ENCODE results near the gene FILIP1L. TPM values are rescaled to one million over a fixed set of nuclear protein-coding genes. Genes with fewer than 3 reads are reported as not detected.

The FILIP1L gene
- polyA plus RNA-seq, 1 donor (not counting 4 experiments of a cell fraction or from before 2014, with no cell fraction given) = 14.7 TPM

DNA sequence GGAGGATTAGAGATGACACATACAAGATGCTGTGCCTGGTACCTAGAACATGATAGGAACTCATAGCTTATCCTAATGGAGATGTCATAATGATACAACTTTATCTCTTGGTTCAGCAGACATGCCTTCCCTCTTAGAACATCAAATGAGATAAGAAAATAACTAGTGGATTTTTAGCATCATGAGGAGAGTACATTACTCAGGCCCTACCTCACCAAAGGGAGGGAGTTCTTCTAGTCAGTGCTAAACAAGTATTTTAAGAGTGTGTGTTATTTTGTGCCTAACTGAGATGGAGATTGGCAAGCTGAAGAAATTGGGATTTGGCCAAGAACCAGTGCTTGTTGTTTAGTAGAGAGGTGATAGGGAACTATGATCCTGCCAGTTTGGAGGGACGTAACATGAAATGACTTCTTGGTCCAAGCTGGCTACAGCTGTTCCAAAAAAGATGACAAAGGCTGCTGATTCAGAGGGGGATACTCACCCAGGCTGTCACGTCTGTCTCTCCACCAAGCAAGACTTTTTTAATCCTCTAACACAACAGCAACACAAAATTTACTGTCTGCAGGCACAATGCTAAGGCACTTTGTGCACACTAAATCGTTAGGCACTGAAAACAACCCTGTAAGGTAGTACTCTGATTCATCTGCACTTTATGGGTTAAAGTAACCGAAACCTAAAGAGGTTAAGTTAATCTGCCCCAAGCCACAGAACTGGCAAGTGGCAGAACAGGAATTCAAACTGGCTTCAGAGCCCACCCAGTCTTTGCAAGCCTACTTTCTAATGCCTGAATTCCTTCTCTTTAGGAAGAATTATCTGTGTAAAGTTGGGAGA, 170.2 kb downstream of the FILIP1L start:
- Histone ChIP-seq H3K79me2 (ENCODE audit: control insufficient read depth, insufficient read depth, low read length) (no peaks in the 10 kb centered on the region), H2AFZ (ENCODE audit: control insufficient read depth, low read length) (no peak overlapping the region), H3K4me2 (ENCODE audit: control insufficient read depth, extremely low read depth, insufficient read depth, low read depth, low read length) (no peak overlapping the region), H3K9me1 (ENCODE audit: control insufficient read depth, extremely low read depth, insufficient read depth, low read length) (no peaks in the 10 kb centered on the region), H3K4me1 (ENCODE audit: control insufficient read depth, extremely low read depth, insufficient read depth, low read length) (peaks cover 6% of the 10 kb centered on the region), H3K9me3 (ENCODE audit: control insufficient read depth, low read depth, low read length) (no peaks in the 10 kb centered on the region), H3K36me3 (ENCODE audit: control insufficient read depth in 2 of 2, extremely low read depth in 1 of 2, insufficient read depth in 2 of 2, low read length in 2 of 2) (no peaks in the 10 kb centered on the region), H3K4me3 (ENCODE audit: control insufficient read depth in 2 of 3, extremely low read depth in 1 of 3, insufficient read depth in 2 of 3, low read depth in 1 of 3, low read length in 3 of 3) (no peak overlapping the region), H4K20me1 (ENCODE audit: control insufficient read depth, extremely low read depth, insufficient read depth, low read length) (no peaks in the 10 kb centered on the region), H3K27me3 (ENCODE audit: control insufficient read depth, extremely low read depth, insufficient read depth, low read length) (no peaks in the 10 kb centered on the region), H3K27ac (ENCODE audit: control insufficient read depth, insufficient read depth, low read length) (no peak overlapping the region), H3K9ac (ENCODE audit: control insufficient read depth, extremely low read depth, insufficient read depth, low read length) (no peak overlapping the region)
- TF ChIP-seq, protein P1, sequence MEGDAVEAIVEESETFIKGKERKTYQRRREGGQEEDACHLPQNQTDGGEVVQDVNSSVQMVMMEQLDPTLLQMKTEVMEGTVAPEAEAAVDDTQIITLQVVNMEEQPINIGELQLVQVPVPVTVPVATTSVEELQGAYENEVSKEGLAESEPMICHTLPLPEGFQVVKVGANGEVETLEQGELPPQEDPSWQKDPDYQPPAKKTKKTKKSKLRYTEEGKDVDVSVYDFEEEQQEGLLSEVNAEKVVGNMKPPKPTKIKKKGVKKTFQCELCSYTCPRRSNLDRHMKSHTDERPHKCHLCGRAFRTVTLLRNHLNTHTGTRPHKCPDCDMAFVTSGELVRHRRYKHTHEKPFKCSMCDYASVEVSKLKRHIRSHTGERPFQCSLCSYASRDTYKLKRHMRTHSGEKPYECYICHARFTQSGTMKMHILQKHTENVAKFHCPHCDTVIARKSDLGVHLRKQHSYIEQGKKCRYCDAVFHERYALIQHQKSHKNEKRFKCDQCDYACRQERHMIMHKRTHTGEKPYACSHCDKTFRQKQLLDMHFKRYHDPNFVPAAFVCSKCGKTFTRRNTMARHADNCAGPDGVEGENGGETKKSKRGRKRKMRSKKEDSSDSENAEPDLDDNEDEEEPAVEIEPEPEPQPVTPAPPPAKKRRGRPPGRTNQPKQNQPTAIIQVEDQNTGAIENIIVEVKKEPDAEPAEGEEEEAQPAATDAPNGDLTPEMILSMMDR (optimal IDR thresholded peaks at IDR 0.05 in 1 of 3, IDR thresholded peaks at IDR 0.05 in 1 of 3, conservative IDR thresholded peaks at IDR 0.05 in 1 of 3; ENCODE audit: extremely low read depth in 1 of 3, insufficient read depth in 2 of 3, low read length in 3 of 3) = no peak
- FAIRE-seq (no peak), DNase-seq (ENCODE audit: low read depth, low spot score) (no peak)
- dilution Hi-C loops (cut with MboI; ENCODE audit: extremely low pct_ligation_motif_present, low sequenced_read_pairs) = no loop called here

DNA sequence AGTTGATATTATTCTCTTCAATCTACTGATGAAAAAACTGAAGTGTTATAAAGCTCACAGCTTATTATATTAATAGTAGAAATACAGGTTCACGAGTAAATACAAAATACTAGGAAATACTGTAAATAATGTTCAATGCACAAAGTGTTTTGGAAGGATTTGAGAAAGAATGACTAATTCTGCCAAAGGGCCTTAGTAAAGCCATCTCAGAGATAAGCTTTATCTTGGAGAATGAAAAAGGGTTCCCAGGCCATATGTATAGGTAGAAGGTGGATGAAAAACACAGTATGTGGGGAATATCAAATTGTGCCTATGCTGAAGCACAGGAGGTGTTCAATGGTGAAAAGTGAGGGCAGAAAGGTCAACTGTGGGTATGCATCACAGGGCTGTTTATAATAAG, 173.1 kb downstream of the FILIP1L start:
- no peaks in the 10 kb centered on the region for H3K79me2 ChIP-seq (ENCODE audit: control insufficient read depth, insufficient read depth, low read length)
- no peaks in the 10 kb centered on the region for H3K9me3 ChIP-seq (ENCODE audit: control insufficient read depth, low read depth, low read length)
- H3K4me2 ChIP-seq (ENCODE audit: control insufficient read depth, extremely low read depth, insufficient read depth, low read depth, low read length) = no peak overlapping the region
- peaks cover 13% of the 10 kb centered on the region for H3K4me1 ChIP-seq (ENCODE audit: control insufficient read depth, extremely low read depth, insufficient read depth, low read length)
- no peaks in the 10 kb centered on the region for H4K20me1 ChIP-seq (ENCODE audit: control insufficient read depth, extremely low read depth, insufficient read depth, low read length)
- H3K9me1 ChIP-seq (ENCODE audit: control insufficient read depth, extremely low read depth, insufficient read depth, low read length) = no peaks in the 10 kb centered on the region
- H2AFZ ChIP-seq (ENCODE audit: control insufficient read depth, low read length) = no peak overlapping the region
- FAIRE-seq (no peak), DNase-seq (ENCODE audit: low read depth, low spot score) (no peak)
- H3K9ac ChIP-seq (ENCODE audit: control insufficient read depth, extremely low read depth, insufficient read depth, low read length) = no peak overlapping the region
- H3K4me3 ChIP-seq (ENCODE audit: control insufficient read depth in 2 of 3, extremely low read depth in 1 of 3, insufficient read depth in 2 of 3, low read depth in 1 of 3, low read length in 3 of 3) = no peak overlapping the region
- H3K27ac ChIP-seq (ENCODE audit: control insufficient read depth, insufficient read depth, low read length) = no peak overlapping the region
- no peak for TF ChIP-seq EZH2 (IDR thresholded peaks at IDR 0.05; ENCODE audit: low read length)
- TF ChIP-seq, protein P1 (optimal IDR thresholded peaks at IDR 0.05 in 1 of 3, IDR thresholded peaks at IDR 0.05 in 1 of 3, conservative IDR thresholded peaks at IDR 0.05 in 1 of 3; ENCODE audit: extremely low read depth in 1 of 3, insufficient read depth in 2 of 3, low read length in 3 of 3) = no peak
- dilution Hi-C loops (cut with MboI; ENCODE audit: extremely low pct_ligation_motif_present, low sequenced_read_pairs) = no loop called here
- H3K27me3 ChIP-seq (ENCODE audit: control insufficient read depth, extremely low read depth, insufficient read depth, low read length) = no peaks in the 10 kb centered on the region
- H3K36me3 ChIP-seq (ENCODE audit: control insufficient read depth in 2 of 2, extremely low read depth in 1 of 2, insufficient read depth in 2 of 2, low read length in 2 of 2) = no peaks in the 10 kb centered on the region

All from keratinocyte (primary cell).